ENCODE measurements around the gene MPC2.

DNA sequence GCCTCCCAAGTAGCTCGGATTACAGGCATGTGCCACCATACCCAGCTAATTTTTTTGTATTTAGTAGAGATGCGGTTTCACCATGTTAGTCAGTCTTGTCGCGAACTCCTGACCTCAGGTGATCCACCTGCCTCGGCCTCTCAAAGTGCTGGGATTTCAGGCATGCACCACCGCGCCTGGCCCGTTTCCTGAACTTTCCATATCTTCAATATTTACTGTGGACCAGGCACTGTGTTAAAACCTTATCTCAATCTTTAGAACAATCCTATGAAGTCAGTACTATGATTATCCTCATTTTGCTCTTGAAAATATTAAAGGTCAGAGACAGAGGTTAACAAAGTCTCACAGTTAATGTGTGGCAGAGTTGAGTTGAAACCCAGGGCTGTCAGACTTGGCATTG, 21.3 kb downstream of the MPC2 start:
- TF ChIP-seq POLR2AphosphoS5 (IDR thresholded peaks at IDR 0.05; ENCODE audit: low read depth, low read length) (no peak), NRF1 (IDR thresholded peaks at IDR 0.05; ENCODE audit: low read depth, low read length) (no peak), SP4 (IDR thresholded peaks at IDR 0.05; ENCODE audit: low read length) (no peak), ZNF274 (IDR thresholded peaks at IDR 0.05; ENCODE audit: borderline replicate concordance, extremely low read depth, low read length) (no peak), CHD1 (IDR thresholded peaks at IDR 0.05; ENCODE audit: low read depth, low read length) (no peak), JUND (IDR thresholded peaks at IDR 0.05; ENCODE audit: low read length) (no peak), CEBPB (IDR thresholded peaks at IDR 0.05; ENCODE audit: low read depth, low read length) (no peak)
